ENCODE results near the gene NCDN.

DNA sequence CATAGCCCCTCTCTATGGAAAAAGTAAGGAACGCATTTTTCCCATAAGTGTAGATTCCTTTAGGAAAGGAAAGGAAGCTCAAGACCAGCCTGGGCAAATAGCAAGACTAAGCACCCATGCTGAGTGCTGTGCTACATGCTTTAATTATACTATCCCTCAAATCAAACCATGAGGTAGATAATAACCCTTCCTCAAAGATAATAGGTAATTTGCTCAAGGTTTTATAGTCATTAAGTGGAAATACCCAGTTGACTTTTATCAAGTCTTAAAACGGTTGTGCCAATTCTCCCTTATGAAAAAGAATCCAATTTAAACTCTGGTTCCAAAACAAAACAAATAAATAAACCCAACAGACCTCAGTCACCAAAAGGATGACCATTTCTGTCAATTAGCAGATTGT is 3.7 kb upstream of the NCDN start:
- TF ChIP-seq CTCF (IDR thresholded peaks at IDR 0.05) (no peak), POLR2AphosphoS5 (IDR thresholded peaks at IDR 0.05) (no peak), POLR2A (IDR thresholded peaks at IDR 0.05) (no peak), EP300 (IDR thresholded peaks at IDR 0.05) (no peak)

All from sigmoid colon (tissue), 4 donors.